Measurements from ENCODE around the gene FYN.

GRCh38 chr6:111899531-111899930, 26.3 kb upstream of the FYN start:
- TF ChIP-seq, protein P1, sequence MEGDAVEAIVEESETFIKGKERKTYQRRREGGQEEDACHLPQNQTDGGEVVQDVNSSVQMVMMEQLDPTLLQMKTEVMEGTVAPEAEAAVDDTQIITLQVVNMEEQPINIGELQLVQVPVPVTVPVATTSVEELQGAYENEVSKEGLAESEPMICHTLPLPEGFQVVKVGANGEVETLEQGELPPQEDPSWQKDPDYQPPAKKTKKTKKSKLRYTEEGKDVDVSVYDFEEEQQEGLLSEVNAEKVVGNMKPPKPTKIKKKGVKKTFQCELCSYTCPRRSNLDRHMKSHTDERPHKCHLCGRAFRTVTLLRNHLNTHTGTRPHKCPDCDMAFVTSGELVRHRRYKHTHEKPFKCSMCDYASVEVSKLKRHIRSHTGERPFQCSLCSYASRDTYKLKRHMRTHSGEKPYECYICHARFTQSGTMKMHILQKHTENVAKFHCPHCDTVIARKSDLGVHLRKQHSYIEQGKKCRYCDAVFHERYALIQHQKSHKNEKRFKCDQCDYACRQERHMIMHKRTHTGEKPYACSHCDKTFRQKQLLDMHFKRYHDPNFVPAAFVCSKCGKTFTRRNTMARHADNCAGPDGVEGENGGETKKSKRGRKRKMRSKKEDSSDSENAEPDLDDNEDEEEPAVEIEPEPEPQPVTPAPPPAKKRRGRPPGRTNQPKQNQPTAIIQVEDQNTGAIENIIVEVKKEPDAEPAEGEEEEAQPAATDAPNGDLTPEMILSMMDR (optimal IDR thresholded peaks at IDR 0.05 in 1 of 3, IDR thresholded peaks at IDR 0.05 in 1 of 3, conservative IDR thresholded peaks at IDR 0.05 in 1 of 3; ENCODE audit: extremely low read depth in 1 of 3, insufficient read depth in 2 of 3, low read length in 3 of 3) = no peak
- no peak for TF ChIP-seq EZH2 (IDR thresholded peaks at IDR 0.05; ENCODE audit: low read length)
